Stomach (tissue), 9 donors: ENCODE results near the gene DOCK4. TPM values are rescaled to one million over a fixed set of nuclear protein-coding genes. Genes with fewer than 3 reads are reported as not detected.

Source experiments
- DNase-seq, 2 donors: peaks; one replicate each; pipeline versions ENCODE4 v3.0.0 to v3.0.0-alpha.2; 2013 to 2019
- H3K27ac ChIP-seq, 5 donors: fragments of 200-600 bp in 4 of 5; sonication (generic) in 4 of 5; one replicate each; pipeline ENCODE4 v1.5.1; 2013 to 2019; ENCODE audit warnings: mild to moderate bottlenecking in 1 of 5, moderate library complexity in 1 of 5
- H3K27me3 ChIP-seq, 3 donors: fragments of 200-600 bp; sonication (generic); one replicate each; pipeline ENCODE4 v1.5.1; 2017 to 2019; ENCODE audit warnings: mixed run types in 1 of 3
- H3K36me3 ChIP-seq, 4 donors: fragments of 200-600 bp; sonication (generic); 1 replicate in 3 of 4; 2 replicates in 1 of 4; pipeline ENCODE4 v1.5.1; 2016 to 2019
- H3K4me1 ChIP-seq, 4 donors: fragments of 200-600 bp; sonication (generic); one replicate each; pipeline ENCODE4 v1.5.1; 2016 to 2019
- H3K4me3 ChIP-seq, 4 donors: fragments of 200-600 bp; sonication (generic) in 3 of 4; one replicate each; pipeline ENCODE4 v1.5.1; 2016 to 2019; ENCODE audit warnings: mild to moderate bottlenecking in 1 of 4
- H3K9me3 ChIP-seq, 4 donors: fragments of 200-600 bp; sonication (generic); one replicate each; pipeline ENCODE4 v1.5.1; 2016 to 2019
- CTCF ChIP-seq, 7 experiments: fragments of 450-650 bp in 4 of 7; fragments of 200-600 bp in 3 of 7; sonication (generic) in 3 of 7; IDR thresholded peaks; one replicate each; pipeline ENCODE4 v1.5.1; 2016 to 2019; ENCODE audit warnings: antibody characterized with exemption in 7 of 7, control low read depth in 2 of 7, mild to moderate bottlenecking in 1 of 7
- EP300 ChIP-seq: sonication (generic); formaldehyde crosslinking; IDR thresholded peaks from one replicate; pipeline ENCODE4 v1.6.1; 2017; ENCODE audit warnings: antibody characterized with exemption
- POLR2A ChIP-seq, 4 donors: fragments of 450-650 bp; IDR thresholded peaks; one replicate each; pipeline ENCODE4 v1.6.1; 2016; ENCODE audit warnings: antibody characterized with exemption in 4 of 4, control low read depth in 2 of 4, mild to moderate bottlenecking in 1 of 4, moderate library complexity in 1 of 4
- POLR2AphosphoS5 ChIP-seq, 3 donors: sonication (generic); formaldehyde crosslinking; IDR thresholded peaks; one replicate each; pipeline ENCODE4 v1.6.1; 2016; ENCODE audit warnings: antibody characterized with exemption in 3 of 3
- WGBS, 5 donors: extraction: QIAGEN DNeasy Blood & Tissue Kit in 3 of 5; methylation state at CpG; one replicate each; pipeline versions ENCODE4 v1.1.5 to v1.1.7; 2013 to 2018; 5-methylcytosine and 5-hydroxymethylcytosine counted together
- intact Hi-C: fragments of 100-400 bp; cut with DNase I; formaldehyde crosslinking; loops from one replicate; pipeline ENCODE4 v1.15.1; 2023; ENCODE audit warnings: low total_unique reads
- polyA plus RNA-seq, 3 donors: library from polyadenylated mRNA; stranded (reverse); fragments of 200-250 nt; gene quantifications; one replicate each; pipeline ENCODE4 v1.2.3, GENCODE V29; 2013
- total RNA-seq, 5 donors: library from RNA; depleted of rRNA; stranded (reverse); fragments of >200 nt; gene quantifications; one replicate each; pipeline versions ENCODE4 v1.1.0 to v1.2.3, GENCODE V29; 2014 to 2016
- donor health status: healthy with polysubstance abuse.
- donor health status: Bipolar disorder and iron deficiency.
- donor health status: healthy.

The DOCK4 gene
- total and polyA plus RNA-seq, 8 donors: 1.1 to 54.9 (median 16.4) TPM

- 86 to 94% (median 93%) methylated on average over 1 of the region's 1 CpG for WGBS, 5 donors
- no peak for TF ChIP-seq POLR2A (IDR thresholded peaks at IDR 0.05)
- no peaks in the 10 kb centered on the region for H3K9me3 ChIP-seq
Measured at GRCh38 chr7:111815354-111815753, 390.8 kb downstream of the DOCK4 start.

GRCh38 chr7:111813306-111813705 is 392.9 kb downstream of the DOCK4 start:
- no peaks in the 10 kb centered on the region for H3K27me3 ChIP-seq

More at GRCh38 chr7:111815354-111815753, 390.8 kb downstream of the DOCK4 start:
- Histone ChIP-seq H3K4me3 (no peak overlapping the region), H3K27ac (no peak overlapping the region), H3K4me1 (no peaks in the 10 kb centered on the region), H3K27me3 (no peaks in the 10 kb centered on the region), H3K36me3 (peaks cover 0 to 16% (median 1%) of the 10 kb centered on the region in 4 donors)
- intact Hi-C loops: no loop called here
- DNase-seq: no peak

GRCh38 chr7:111806232-111806631 is 400.0 kb downstream of the DOCK4 start:
- 91 to 95% (median 91%) methylated on average over 4 of the region's 4 CpGs for WGBS, 5 donors
- Histone ChIP-seq H3K4me1 (no peaks in the 10 kb centered on the region), H3K4me3 (no peak overlapping the region), H3K27ac (no peak overlapping the region), H3K36me3 (peaks cover 0 to 17% (median 5%) of the 10 kb centered on the region in 4 donors), H3K27me3 (no peaks in the 10 kb centered on the region), H3K9me3 (peaks cover 0 to 2% (median under 1%) of the 10 kb centered on the region in 4 donors)
- DNase-seq: no peak
- intact Hi-C loops: no loop called here
- no peak for TF ChIP-seq EP300
- TF ChIP-seq CTCF (IDR thresholded peaks at IDR 0.05): no peak
- TF ChIP-seq POLR2AphosphoS5 (IDR thresholded peaks at IDR 0.05): no peak
- TF ChIP-seq POLR2A (IDR thresholded peaks at IDR 0.05): no peak

More at GRCh38 chr7:111813306-111813705, 392.9 kb downstream of the DOCK4 start:
- Histone ChIP-seq H3K4me1 (no peaks in the 10 kb centered on the region), H3K9me3 (no peaks in the 10 kb centered on the region), H3K36me3 (peaks cover 0 to 13% (median 4%) of the 10 kb centered on the region in 4 donors), H3K27ac (no peak overlapping the region), H3K4me3 (no peak overlapping the region)
- TF ChIP-seq EP300 (no peak), CTCF (IDR thresholded peaks at IDR 0.05) (no peak), POLR2AphosphoS5 (IDR thresholded peaks at IDR 0.05) (no peak), POLR2A (IDR thresholded peaks at IDR 0.05) (no peak)
- no peak for DNase-seq
- 91 to 95% (median 92%) methylated on average over 4 of the region's 4 CpGs for WGBS, 5 donors
- intact Hi-C loops: no loop called here

- peaks cover 0 to 9% (median 4%) of the 10 kb centered on the region in 4 donors for H3K36me3 ChIP-seq
- H3K27ac ChIP-seq: peak overlapping the region in 1 of 5 donors; percentile 33
- intact Hi-C loops: no loop called here
- H3K27me3 ChIP-seq: no peaks in the 10 kb centered on the region
- DNase-seq: no peak
- no peak overlapping the region for H3K4me3 ChIP-seq
- H3K9me3 ChIP-seq: peaks cover 6 to 26% (median 18%) of the 10 kb centered on the region in 4 donors
- H3K4me1 ChIP-seq: no peaks in the 10 kb centered on the region
- 35 to 59% (median 50%) methylated on average over 3 of the region's 3 CpGs for WGBS, 5 donors
- TF ChIP-seq CTCF (IDR thresholded peaks at IDR 0.05) (no peak), EP300 (no peak), POLR2AphosphoS5 (IDR thresholded peaks at IDR 0.05) (no peak), POLR2A (IDR thresholded peaks at IDR 0.05) (no peak)
Measured at GRCh38 chr7:111803015-111803758, 403.0 kb downstream of the DOCK4 start.
